Mucosa of descending colon (tissue), 3 donors: ENCODE measurements around the gene SIRT5. TPM values are rescaled to one million over a fixed set of nuclear protein-coding genes. Genes with fewer than 3 reads are reported as not detected.
A peak's percentile ranks its signal among the peaks of the same experiment; 100 is the strongest.

Experiments used
- ATAC-seq: fragments of 200-7000 bp; cut with Tn5 transposase; one replicate; pipeline ENCODE4 v1.9.1; 2020; ENCODE audit warnings: mild to moderate bottlenecking, moderate library complexity
- DNase-seq, 3 donors: peaks; one replicate each; pipeline ENCODE4 v3.0.0-alpha.2; 2020
- H3K36me3 ChIP-seq: fragments of 200-600 bp; one replicate; pipeline ENCODE4 v1.8.0; 2021; ENCODE audit warnings: low read depth, mild to moderate bottlenecking
- H3K4me1 ChIP-seq: fragments of 200-600 bp; one replicate; pipeline ENCODE4 v1.8.0; 2021; ENCODE audit warnings: low read depth, mild to moderate bottlenecking
- H3K4me3 ChIP-seq: fragments of 200-600 bp; one replicate; pipeline ENCODE4 v1.8.0; 2021; ENCODE audit warnings: mild to moderate bottlenecking
- H3K9me3 ChIP-seq: fragments of 200-600 bp; one replicate; pipeline ENCODE4 v1.8.0; 2021; ENCODE audit warnings: mild to moderate bottlenecking
- CTCF ChIP-seq: fragments of 200-600 bp; IDR thresholded peaks from one replicate; pipeline ENCODE4 v1.8.0; 2022; ENCODE audit warnings: antibody characterized with exemption, mild to moderate bottlenecking
- intact Hi-C, 2 donors: fragments of 100-400 bp; cut with DNase I in 1 of 2; cut with micrococcal nuclease in 1 of 2; formaldehyde crosslinking; loops; one replicate each; pipeline versions ENCODE4 v1.11.0 to v1.11.1; 2022; cut with DNase I, micrococcal nuclease
- total RNA-seq, 3 donors: library from RNA; stranded (reverse); fragmentation: NEBNext Ultra II Directional in 2 of 3; extraction: Animal tissue kit (Norgen Biotek cat#: 25700) in 2 of 3; gene quantifications; one replicate each; pipeline versions ENCODE4 v1.2.1 to v1.2.4, GENCODE V29; 2021 to 2023
- donor health status: DM: no; HTN: no; CAD: no; lungs with moderate emphysema.
- donor health status: DM: no; HTN: no; CAD: no.
- donor health status: DM: no; HTN: yes; CAD: no.

SIRT5 gene
- total RNA-seq, 3 donors from 2014 or later = 15.9 to 21.1 (median 16.5) TPM

DNA sequence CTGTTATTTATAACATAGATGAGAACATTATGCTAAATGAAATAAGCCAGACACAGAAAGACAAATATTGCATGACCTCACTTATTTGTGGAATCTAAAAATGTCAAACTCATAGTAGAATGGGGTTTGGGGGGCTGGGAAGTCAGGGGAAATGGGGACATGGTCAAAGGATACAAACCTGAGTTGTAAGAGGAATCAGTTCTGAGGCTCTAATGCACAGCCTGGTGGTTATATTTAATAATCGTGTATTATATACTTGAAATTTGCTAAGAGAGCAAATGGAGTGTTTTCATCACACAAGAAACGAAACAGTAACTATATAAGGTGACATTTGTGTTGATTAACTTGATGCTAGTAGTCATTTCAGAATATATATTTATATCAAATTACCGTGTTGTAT, 46.2 kb upstream of the SIRT5 start:
- H3K9me3 ChIP-seq = no peaks in the 10 kb centered on the region
- DNase-seq (no peak), ATAC-seq (no peak)
- peaks cover 44% of the 10 kb centered on the region for H3K4me1 ChIP-seq
- TF ChIP-seq CTCF = no peak
- no peaks in the 10 kb centered on the region for H3K36me3 ChIP-seq
- no peak overlapping the region for H3K4me3 ChIP-seq
- intact Hi-C loops = no loop called here

- intact Hi-C loops = no loop called here
- DNase-seq (no peak), ATAC-seq (peak; percentile 23)
- TF ChIP-seq CTCF = no peak
- Histone ChIP-seq H3K9me3 (no peaks in the 10 kb centered on the region), H3K36me3 (no peaks in the 10 kb centered on the region), H3K4me3 (no peak overlapping the region), H3K4me1 (peaks cover 43% of the 10 kb centered on the region)
These were observed 45.5 kb upstream of the SIRT5 start for GRCh38 chr6:13528777-13529343.

GRCh38 chr6:13531956-13532355, 42.4 kb upstream of the SIRT5 start:
- Histone ChIP-seq H3K36me3 (no peaks in the 10 kb centered on the region), H3K4me3 (no peak overlapping the region), H3K9me3 (no peaks in the 10 kb centered on the region), H3K4me1 (peaks cover 18% of the 10 kb centered on the region)
- intact Hi-C loops = loop anchor here (10.0 kb wide), 1 partner anchor 197 kb away; no protein-coding TSS in a partner anchor
- DNase-seq (no peak), ATAC-seq (peak; percentile 34)
- no peak for TF ChIP-seq CTCF

- ATAC-seq = no peak
- H3K4me1 ChIP-seq = peaks cover 15% of the 10 kb centered on the region
- intact Hi-C loops = loop anchor here (10.0 kb wide), 1 partner anchor 200 kb away; no protein-coding TSS in a partner anchor
- no peaks in the 10 kb centered on the region for H3K36me3 ChIP-seq
- no peaks in the 10 kb centered on the region for H3K9me3 ChIP-seq
- H3K4me3 ChIP-seq = no peak overlapping the region
- no peak for TF ChIP-seq CTCF
- DNase-seq = no peak
These were observed 39.9 kb upstream of the SIRT5 start for GRCh38 chr6:13534536-13534935.

- Histone ChIP-seq H3K9me3 (no peaks in the 10 kb centered on the region), H3K4me3 (no peak overlapping the region), H3K4me1 (peaks cover 14% of the 10 kb centered on the region), H3K36me3 (no peaks in the 10 kb centered on the region)
- no peak for DNase-seq
- ATAC-seq = no peak
- intact Hi-C loops = loop anchor here (10.0 kb wide), 1 partner anchor 201 kb away; no protein-coding TSS in a partner anchor
- no peak for TF ChIP-seq CTCF
These were observed 39.1 kb upstream of the SIRT5 start for GRCh38 chr6:13535306-13535705.
